ENCODE measurements around the gene GPR31. TPM values are rescaled to one million over a fixed set of nuclear protein-coding genes. Genes with fewer than 3 reads are reported as not detected.

GPR31 gene
- total and polyA plus RNA-seq, 9 donors: 0.34 TPM; not detected in 8

- Histone ChIP-seq H3K4me3 (no peak overlapping the region), H3K9me3 (no peaks in the 10 kb centered on the region), H3K27me3 (no peaks in the 10 kb centered on the region), H3K27ac (no peak overlapping the region), H3K36me3 (no peaks in the 10 kb centered on the region), H3K4me1 (ENCODE audit: insufficient read depth) (peaks cover 4% of the 10 kb centered on the region)
- DNase-seq: no peak
- TF ChIP-seq EP300 (IDR thresholded peaks at IDR 0.05): no peak
- TF ChIP-seq POLR2A (IDR thresholded peaks at IDR 0.05): no peak
- TF ChIP-seq CTCF (IDR thresholded peaks at IDR 0.05): no peak
- 80 to 89% (median 84%) methylated on average over 3 of the region's 3 CpGs for WGBS, 3 donors
- intact Hi-C loops (cut with DNase I): no loop called here
These were observed 46.2 kb downstream of the GPR31 start for GRCh38 chr6:167111597-167111996.

GRCh38 chr6:167109651-167110050 is 48.1 kb downstream of the GPR31 start:
- Histone ChIP-seq H3K4me1 (ENCODE audit: insufficient read depth) (no peaks in the 10 kb centered on the region), H3K4me3 (no peak overlapping the region), H3K27ac (no peak overlapping the region), H3K9me3 (no peaks in the 10 kb centered on the region), H3K36me3 (no peaks in the 10 kb centered on the region), H3K27me3 (no peaks in the 10 kb centered on the region)
- no peak for DNase-seq
- intact Hi-C loops (cut with DNase I): no loop called here
- WGBS, 3 donors: 52 to 62% (median 53%) methylated on average over 6 of the region's 6 CpGs
- TF ChIP-seq CTCF (IDR thresholded peaks at IDR 0.05): no peak
- TF ChIP-seq EP300 (IDR thresholded peaks at IDR 0.05): no peak
- no peak for TF ChIP-seq POLR2A (IDR thresholded peaks at IDR 0.05)

- Histone ChIP-seq H3K4me3 (no peak overlapping the region), H3K36me3 (no peaks in the 10 kb centered on the region), H3K9me3 (no peaks in the 10 kb centered on the region), H3K27ac (no peak overlapping the region), H3K4me1 (ENCODE audit: insufficient read depth) (peaks cover 4% of the 10 kb centered on the region), H3K27me3 (no peaks in the 10 kb centered on the region)
- 72 to 88% (median 86%) methylated on average over 5 of the region's 5 CpGs for WGBS, 3 donors
- DNase-seq: no peak
- no peak for TF ChIP-seq CTCF (IDR thresholded peaks at IDR 0.05)
- TF ChIP-seq EP300 (IDR thresholded peaks at IDR 0.05): no peak
- TF ChIP-seq POLR2A (IDR thresholded peaks at IDR 0.05): no peak
- intact Hi-C loops (cut with DNase I): no loop called here
These were observed 49.5 kb downstream of the GPR31 start for GRCh38 chr6:167108278-167108677.

- H3K27me3 ChIP-seq: no peaks in the 10 kb centered on the region
- H3K36me3 ChIP-seq: no peaks in the 10 kb centered on the region
- no peaks in the 10 kb centered on the region for H3K9me3 ChIP-seq
- H3K4me1 ChIP-seq (ENCODE audit: insufficient read depth): peaks cover 8% of the 10 kb centered on the region
- WGBS, 3 donors: 85 to 94% (median 88%) methylated on average over 7 of the region's 7 CpGs
- H3K27ac ChIP-seq: no peak overlapping the region
- no peak for DNase-seq
- no peak for TF ChIP-seq CTCF (IDR thresholded peaks at IDR 0.05)
- no peak for TF ChIP-seq EP300 (IDR thresholded peaks at IDR 0.05)
- no peak overlapping the region for H3K4me3 ChIP-seq
- intact Hi-C loops (cut with DNase I): no loop called here
These were observed 50.0 kb downstream of the GPR31 start for GRCh38 chr6:167107787-167108186.

GRCh38 chr6:167106406-167106805 is 51.4 kb downstream of the GPR31 start:
- intact Hi-C loops (cut with DNase I): no loop called here
- TF ChIP-seq CTCF (IDR thresholded peaks at IDR 0.05): no peak
- no peak for TF ChIP-seq POLR2A (IDR thresholded peaks at IDR 0.05)
- TF ChIP-seq EP300 (IDR thresholded peaks at IDR 0.05): no peak
- DNase-seq: no peak
- no peak overlapping the region for H3K27ac ChIP-seq
- no peaks in the 10 kb centered on the region for H3K27me3 ChIP-seq
- no peaks in the 10 kb centered on the region for H3K36me3 ChIP-seq
- WGBS, 3 donors: 22 to 44% (median 41%) methylated on average over 1 of the region's 1 CpG
- no peak overlapping the region for H3K4me3 ChIP-seq
- H3K4me1 ChIP-seq (ENCODE audit: insufficient read depth): peaks cover 9% of the 10 kb centered on the region
- H3K9me3 ChIP-seq: no peaks in the 10 kb centered on the region
